Hematopoietic multipotent progenitor cell treated with erythropoietin and hydrocortisone succinate and interleukin-3 and kit ligand, for 8 days (in vitro differentiated cells): ENCODE measurements around the gene MADD.

Experiments used
- DNase-seq: peaks from one replicate; pipeline ENCODE4 v3.0.0-alpha.2; 2015

The MADD gene

DNA sequence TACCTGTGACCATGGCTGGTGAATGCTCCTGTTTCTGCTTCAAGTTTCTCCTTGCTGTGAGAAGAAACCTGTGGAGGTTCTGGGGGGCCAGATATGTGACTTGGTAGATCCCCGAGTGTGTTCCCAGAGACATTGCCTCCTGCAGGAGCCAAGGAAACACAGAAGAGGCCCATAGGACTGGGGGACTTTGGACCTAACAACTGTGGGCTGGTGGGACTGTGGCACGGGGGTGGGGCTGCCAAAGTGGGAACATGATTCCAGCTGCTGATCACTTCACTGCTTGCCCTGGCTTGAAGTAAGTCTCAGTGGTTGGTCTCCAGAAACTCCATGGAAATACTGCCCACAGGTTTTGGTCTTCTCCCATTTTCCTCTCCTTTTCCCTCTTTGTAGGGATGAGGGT, 16.3 kb upstream of the MADD start:
- DNase-seq = no peak

DNA sequence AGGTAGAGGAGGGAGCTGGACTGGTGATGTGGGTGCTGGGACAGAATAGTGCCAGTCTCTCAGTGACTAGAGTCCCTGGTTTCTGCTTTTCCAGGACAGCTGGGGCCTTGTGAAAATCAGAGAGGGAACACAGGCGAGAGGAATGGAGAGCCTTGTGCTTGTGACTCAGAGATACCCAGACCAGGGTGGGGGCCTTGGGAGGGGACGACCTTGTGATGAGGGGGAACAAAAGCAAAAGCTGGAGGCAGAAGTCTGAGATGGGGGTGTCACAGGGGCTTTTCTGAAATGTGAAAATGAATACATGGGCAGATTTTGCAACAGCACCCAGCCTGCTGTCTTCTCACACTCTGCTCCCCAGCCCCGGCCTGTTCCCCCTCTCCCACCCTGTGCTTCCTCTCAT, 15.5 kb upstream of the MADD start:
- no peak for DNase-seq

DNA sequence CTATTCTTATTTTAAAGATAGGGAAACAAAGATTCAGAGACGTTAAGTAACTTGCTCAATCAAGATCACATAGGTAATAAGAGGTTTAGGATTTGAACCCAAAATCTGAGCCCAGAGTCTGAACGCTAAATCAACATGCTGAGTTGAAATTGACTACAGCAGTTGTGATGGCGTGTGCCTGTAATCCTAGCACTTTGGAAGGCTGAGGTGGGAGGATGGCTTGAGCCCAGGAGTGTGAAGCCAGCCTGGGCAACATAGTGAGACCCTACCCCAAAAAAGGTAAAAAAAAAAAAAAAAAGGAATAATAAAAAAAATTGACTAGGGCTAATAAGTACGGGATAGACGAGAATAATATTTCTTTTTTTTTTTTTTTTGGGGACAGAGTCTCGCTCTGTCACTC, 13.6 kb upstream of the MADD start:
- no peak for DNase-seq

DNA sequence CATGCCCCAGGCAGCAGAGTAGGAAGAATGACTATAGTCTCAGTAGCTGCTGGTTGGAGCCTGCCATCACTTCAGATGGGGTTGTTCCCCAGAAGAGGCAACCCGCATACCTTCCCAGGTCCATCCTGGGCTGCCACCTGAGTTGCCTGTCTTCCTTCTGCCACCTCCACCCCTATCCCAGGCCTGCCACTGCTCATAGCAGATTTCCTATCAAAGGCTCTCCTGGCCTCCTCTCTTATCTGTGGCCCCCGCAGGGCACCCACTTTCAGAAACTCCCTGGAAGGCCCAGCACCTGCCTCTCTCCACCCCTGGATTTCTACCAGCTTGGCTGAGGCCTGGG, 12.8 kb upstream of the MADD start:
- no peak for DNase-seq

DNA sequence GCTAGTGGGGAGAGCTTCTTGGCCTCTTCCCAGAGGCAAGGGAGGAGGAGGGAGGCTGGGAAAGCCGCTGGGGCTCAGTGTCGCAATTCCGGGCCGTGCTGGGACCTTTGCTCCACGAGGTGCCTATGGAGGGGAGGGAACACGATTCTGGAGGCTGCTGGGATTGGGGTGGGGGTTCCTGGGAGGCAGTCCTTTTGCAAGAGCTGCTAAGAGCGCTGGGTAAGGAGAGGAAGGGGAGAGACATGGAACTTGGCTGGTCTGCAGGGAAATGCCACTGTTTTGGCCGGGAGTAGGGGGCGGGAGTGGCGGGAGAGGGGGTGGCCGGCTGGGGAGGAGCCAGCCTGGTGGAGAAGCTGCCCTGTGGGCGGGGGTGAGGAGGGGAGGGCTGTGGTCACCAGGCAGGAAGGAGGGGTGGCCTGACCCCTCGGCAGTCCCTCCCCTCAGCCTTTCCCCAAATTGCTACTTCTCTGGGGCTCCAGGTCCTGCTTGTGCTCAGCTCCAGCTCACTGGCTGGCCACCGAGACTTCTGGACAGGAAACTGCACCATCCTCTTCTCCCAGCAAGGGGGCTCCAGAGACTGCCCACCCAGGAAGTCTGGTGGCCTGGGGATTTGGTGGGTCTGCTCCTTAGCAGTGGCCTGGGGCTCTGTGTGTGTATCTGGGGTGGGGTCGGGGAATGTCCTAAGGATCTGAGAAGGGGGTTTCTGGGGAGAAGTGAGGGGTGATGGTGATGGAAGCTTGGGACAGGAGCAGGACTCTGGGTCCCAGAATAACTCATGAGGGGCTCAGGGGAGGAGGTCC, 12.2 kb upstream of the MADD start, which contains the start of gene NR1H3:
TSS of gene NR1H3 (plus strand) at position 480 of the 800 bp plus-strand sequence. CDS start 1,221 bp downstream, outside the sequence.
- DNase-seq = no peak

DNA sequence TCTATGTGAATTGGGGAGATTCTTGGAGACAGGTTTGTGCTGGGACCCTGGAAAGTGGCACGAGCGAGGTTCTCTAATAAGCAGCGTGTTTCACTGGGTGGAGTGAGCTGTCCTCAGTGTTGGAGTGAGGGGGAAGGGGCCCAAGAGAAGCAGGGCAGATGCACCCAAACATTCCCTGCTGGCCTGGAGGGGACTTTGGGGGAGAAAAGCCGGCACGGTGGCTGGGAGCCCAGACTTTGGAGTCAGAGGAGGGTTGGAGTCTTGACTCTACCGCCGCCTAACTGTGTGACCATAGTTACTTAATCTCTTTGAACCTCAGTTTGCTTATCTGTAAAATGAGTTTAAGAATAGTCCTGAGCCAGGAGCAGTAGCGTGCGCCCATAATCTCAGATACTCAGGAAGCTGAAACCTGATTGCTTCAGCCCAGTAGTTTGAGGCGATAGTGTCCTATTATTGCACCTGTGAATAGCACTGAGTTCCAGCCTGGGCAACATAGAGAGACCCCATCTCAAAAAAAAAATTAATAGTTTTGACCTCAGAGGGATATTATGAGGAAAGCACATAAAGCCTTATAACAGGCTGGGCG, 11.5 kb upstream of the MADD start:
- no peak for DNase-seq

DNA sequence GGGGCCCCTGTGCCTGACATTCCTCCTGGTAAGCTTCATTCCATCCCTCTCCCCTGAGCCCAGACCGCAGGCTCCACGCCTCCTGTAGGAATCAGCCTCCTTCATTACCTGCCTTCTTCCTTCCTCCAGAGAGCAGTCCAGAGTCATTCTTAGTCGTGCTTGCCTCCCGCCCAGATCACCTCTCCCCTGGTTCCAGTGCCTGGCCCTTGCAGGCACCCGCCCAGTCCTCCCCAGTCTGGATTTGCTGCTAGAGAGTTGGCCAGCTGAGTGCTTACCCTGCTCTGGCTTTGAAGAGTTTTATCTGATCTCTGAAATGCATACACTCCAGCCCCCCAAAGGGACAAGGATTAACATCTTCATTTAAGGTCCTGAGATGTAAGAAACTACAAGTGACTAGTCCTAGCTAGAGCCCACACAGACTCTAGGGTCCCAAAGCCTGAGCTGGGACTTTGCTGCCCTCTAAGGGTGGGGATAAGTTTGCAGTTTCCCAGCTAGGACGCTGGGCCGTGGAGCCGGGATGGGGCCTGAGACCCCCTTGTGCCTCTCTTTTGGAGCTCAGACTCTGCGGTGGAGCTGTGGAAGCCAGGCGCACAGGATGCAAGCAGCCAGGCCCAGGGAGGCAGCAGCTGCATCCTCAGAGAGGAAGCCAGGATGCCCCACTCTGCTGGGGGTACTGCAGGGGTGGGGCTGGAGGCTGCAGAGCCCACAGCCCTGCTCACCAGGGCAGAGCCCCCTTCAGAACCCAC, 10.5 kb upstream of the MADD start:
- DNase-seq = peak; percentile 61

DNA sequence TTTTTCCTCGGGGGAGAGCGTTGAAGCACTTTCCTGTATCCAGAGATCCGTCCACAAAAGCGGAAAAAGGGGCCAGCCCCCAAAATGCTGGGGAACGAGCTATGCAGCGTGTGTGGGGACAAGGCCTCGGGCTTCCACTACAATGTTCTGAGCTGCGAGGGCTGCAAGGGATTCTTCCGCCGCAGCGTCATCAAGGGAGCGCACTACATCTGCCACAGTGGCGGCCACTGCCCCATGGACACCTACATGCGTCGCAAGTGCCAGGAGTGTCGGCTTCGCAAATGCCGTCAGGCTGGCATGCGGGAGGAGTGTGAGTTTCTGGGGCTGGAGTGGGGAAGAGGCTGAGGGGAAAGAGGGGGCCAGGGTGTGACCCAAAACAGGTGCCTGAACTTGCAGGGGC, 9.6 kb upstream of the MADD start:
- DNase-seq = no peak

DNA sequence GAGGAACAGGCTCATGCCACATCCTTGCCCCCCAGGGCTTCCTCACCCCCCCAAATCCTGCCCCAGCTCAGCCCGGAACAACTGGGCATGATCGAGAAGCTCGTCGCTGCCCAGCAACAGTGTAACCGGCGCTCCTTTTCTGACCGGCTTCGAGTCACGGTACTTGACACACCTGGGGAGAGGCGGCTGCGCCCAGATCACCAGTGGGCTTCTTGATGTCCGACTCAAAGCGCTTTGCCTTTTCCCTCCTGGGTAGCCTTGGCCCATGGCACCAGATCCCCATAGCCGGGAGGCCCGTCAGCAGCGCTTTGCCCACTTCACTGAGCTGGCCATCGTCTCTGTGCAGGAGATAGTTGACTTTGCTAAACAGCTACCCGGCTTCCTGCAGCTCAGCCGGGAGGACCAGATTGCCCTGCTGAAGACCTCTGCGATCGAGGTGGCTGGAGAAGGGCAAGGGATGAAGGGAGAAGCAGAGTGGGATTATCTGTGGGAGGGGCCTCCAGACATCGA, 8.6 kb upstream of the MADD start:
- no peak for DNase-seq

DNA sequence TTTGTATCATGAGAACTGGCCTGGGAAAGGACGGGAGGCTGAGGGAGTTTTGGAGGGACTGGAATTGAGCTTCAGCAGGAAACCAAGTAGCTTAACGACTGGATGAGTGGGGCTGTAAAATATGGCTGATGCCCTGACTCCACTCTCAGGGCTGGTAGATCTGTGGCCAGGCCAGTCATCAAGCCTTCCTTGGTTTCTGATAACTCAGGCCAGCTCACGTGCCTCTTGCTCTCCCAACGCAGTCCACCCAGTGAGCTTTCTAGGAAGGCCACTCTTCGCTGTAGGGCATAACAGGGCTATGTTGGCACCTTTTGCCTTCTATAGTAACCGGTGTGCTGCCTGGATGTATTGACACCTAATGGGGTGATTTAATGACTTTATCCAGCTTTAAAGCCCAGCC, 5.8 kb upstream of the MADD start:
- no peak for DNase-seq

DNA sequence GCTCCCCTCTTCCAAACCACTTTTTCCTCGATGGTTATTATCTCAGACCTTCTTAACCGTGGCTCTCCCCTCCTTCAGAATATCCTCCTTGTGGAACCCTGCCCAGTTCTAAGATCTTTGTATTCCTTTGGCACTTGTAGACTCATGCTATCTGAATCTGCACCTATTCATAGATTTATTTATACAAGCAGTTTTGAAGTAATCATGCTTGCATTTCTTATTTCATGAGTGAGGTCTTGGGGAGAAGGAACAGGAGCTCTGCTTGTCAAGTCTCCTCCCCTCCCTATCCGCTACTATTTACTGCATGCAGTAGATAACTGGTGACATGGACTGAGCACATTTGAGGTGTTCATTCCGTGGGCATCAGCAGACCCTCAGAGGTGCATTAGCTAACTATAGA, 5.4 kb upstream of the MADD start:
- peak; percentile 55 for DNase-seq

DNA sequence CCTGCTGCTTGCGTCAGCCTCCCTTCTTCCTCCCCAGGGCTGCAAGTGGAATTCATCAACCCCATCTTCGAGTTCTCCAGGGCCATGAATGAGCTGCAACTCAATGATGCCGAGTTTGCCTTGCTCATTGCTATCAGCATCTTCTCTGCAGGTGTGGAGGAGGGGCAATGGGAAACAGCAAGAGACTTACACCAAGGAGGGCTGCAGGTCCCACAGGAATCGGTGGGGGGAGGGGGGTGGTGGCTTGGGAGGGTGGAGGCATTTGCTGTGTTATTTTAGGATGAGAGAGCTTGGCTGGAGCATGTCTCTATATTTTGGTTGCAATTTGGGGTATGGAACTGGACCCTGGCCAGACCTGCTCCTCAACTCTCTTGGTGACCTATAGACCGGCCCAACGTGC, 2.1 kb upstream of the MADD start:
- DNase-seq = no peak

DNA sequence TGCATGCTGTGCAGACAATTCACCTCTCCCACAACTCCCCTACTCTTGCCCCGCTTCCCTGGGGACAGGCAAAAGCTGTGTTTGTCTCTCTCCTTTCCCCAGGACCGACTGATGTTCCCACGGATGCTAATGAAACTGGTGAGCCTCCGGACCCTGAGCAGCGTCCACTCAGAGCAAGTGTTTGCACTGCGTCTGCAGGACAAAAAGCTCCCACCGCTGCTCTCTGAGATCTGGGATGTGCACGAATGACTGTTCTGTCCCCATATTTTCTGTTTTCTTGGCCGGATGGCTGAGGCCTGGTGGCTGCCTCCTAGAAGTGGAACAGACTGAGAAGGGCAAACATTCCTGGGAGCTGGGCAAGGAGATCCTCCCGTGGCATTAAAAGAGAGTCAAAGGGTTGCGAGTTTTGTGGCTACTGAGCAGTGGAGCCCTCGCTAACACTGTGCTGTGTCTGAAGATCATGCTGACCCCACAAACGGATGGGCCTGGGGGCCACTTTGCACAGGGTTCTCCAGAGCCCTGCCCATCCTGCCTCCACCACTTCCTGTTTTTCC, 1.4 kb upstream of the MADD start:
- DNase-seq = no peak

DNA sequence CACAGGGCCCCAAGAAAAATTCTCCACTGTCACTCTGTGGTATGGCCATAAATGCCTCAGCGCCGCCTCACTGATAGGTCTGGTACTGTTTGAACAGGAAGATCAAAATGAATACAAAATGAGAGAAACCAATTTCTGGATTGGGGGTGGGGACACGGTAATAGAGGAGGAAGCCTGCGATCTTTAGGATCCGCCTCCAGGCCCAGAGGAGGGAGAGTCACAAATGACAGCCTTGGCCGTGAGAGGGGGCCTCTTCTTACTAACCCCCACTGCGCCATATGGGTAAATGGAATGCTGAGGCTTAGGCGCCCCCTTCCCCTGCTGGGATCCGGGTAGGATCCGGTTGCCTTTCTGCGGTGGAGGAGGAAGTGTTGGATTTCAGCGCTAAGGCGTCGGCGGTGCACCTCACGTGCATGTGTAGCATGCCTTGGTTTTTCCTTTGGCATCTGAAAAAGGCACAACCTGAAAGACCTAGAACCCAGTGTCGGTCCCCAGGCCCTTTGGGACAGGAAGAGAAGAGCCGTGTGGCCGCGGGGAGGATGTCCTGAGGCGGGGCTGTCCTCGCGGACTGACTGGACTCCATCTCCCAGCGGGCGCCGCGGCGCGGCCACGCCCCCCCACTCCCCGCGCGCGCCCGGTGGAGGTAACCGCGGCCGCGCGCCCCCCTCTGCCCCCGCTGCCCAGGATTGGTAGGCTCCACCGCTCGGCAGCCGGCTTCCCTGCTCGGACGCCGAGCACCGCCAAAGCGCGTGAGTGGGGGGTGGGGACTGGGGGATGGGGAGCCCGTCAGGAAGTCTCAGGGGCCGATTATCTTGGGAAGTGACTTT, 718 bp upstream of the MADD start:
- peak; percentile 92 for DNase-seq

DNA sequence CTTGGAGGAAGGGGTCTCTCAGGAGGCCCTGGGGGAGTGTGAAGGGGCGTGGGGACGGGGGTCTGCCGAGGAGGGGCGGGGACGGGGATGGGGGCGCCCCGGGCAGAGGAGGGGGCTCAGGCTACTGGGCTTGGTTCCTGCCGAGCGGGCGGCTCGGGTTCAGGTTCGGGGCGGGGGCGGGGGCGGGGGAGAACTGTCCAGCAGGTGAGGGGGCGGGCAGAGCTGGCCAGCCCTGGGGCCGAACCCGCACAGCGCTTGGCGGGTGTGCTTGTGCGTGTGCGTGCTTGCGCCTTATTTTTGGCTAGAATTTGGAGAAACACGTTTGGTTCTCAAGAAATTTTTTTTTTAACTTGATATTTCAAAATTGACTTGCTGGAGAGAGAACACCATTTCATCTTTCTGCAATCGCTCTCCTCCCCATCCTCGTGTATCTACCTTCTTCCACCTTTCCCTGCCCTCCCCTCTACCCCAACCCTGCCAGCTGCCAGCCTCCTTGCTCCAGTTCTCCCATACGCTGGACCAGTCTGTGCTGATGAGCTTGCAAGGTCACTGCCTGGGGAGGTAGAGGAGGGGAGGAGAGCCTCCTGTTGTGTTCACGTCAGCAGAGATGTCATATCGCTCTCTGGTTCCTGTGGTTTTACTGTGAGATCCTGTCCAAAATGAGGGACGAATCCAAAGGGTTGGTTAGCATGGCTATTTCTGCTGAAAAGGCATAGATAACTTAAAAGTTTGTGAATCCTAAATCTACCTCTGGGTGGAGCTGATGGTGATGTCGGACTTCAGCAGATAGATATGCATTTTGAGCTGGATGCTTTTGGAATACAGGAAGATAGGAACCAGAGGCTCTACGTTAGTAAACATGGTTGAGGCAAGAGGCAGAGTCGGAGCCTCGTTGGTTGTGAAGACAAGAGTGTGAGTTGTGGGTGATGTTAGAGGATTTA, 668 bp downstream of the MADD start:
- peak; percentile 66 for DNase-seq

DNA sequence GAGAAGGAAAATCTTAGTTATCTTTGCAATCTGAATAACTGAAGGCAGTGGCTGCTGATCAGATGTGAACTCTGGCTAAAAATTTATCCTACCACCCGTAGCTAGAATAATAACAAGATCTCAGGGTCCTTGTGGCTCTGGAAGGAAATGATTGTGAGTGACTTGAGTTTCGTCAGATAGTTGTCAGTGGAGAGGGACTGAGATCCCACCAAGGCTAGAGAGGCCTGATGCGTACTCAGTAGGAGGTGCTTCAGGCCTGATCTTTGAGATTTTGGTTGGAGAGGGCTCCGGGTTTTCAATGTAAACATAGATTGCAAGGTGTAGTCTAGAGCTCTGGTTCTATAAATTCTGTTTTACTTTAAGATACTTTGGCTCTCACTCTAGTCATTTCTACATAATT, 1.4 kb downstream of the MADD start:
- peak; percentile 15 for DNase-seq

DNA sequence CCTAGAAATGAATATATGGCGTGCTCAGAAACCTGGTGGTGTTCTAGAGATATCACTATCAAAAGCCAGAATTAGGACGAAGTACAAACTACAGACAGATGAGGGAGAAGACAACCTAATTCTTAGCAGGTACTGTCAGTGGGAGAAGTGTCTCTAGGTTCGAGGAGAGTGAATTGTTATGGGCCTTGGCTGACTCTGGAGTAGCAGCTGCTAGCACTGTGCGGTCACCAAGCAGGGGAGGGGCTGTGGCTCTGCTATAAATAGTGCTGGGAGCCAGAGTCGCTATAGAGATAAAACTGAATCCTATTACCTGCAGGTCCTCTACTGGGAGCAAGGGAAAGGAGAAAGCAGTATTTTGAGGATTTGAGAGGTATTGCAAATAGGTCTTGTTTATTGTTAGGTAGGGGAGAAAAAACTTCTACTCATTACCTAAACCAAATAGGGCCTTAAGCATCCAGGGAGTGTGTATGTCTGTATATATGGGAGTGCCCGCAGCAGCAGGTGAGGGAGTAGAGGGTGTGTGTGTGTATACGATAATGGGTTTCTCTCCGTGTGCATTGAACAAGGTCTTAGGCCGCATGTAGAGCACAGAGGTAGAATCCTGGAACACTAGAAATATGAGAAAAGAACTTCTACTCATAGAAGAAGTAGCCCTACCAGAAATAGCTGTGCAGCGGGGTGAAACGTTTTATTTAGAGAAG, 2.2 kb downstream of the MADD start:
- peak; percentile 48 for DNase-seq

DNA sequence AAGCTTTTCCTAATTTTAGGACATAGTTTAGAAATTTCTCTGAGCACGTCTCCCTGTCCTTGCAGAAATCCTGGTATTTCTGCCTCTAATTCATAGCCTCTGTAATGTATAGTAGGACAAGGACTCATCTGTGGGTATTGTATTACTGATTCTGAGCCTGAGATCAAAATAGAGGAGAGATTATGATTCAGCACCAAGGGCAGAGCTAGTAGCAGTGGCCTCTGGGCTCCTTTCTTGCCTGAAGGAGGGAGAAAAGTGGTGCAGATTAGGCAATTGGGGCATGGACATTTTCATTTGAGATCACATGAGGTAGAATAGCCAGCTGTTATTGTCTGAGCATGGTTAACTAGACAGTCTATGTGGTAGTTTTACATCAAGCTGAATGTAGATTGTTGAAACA, 2.8 kb downstream of the MADD start:
- peak; percentile 41 for DNase-seq

DNA sequence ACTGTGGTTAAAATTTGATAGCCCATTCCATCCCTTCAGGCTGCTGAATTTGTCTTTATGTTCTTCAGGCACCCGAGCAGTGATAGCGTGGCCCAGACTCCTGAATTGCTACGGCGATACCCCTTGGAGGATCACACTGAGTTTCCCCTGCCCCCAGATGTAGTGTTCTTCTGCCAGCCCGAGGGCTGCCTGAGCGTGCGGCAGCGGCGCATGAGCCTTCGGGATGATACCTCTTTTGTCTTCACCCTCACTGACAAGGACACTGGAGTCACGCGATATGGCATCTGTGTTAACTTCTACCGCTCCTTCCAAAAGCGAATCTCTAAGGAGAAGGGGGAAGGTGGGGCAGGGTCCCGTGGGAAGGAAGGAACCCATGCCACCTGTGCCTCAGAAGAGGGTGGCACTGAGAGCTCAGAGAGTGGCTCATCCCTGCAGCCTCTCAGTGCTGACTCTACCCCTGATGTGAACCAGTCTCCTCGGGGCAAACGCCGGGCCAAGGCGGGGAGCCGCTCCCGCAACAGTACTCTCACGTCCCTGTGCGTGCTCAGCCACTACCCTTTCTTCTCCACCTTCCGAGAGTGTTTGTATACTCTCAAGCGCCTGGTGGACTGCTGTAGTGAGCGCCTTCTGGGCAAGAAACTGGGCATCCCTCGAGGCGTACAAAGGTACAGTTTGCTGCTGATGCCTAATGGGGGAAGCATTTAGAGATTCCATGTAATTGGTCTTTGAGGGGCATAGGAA, 4.7 kb downstream of the MADD start:
- DNase-seq = no peak

DNA sequence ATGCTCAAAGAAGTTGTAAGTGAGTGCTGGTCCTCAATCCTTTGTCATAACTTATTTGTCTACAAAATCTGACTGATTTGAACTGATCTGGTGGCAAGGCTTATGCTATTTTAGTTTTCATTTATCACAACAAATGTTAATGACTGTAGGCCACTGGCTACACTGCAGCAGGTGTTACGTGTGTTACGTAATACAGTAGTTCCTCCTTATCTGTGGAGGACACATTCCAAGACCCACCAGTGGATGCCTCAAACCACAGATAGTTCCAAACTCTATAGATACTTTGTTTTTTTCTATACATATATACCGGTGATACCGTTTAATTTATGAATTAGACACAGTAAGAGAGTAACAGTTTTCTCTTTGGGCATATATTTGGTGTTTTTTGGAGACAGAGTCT, 7.0 kb downstream of the MADD start:
- peak; percentile 65 for DNase-seq
